ENCODE data around the gene CXCL12.

DNA sequence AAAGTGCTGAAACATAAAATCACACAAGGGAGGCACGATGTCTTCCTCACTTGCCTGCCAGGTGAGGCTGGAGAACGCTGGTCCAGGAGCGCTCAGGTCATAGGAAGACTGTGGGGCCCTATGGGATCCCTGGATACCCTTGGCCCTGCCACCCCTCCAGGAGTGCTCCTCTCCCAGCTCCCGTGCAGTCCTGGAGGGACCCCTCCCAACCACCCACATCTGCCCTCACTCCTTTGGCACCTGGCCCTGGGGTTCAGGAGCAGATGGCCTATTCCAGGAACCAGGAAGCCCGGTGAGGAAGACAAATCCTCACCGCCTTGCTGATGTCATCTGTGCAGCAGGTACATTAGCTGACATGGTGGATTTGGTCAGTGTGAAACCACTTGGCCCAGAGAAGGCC is 3.7 kb upstream of the CXCL12 start:
- TF ChIP-seq, protein P1, sequence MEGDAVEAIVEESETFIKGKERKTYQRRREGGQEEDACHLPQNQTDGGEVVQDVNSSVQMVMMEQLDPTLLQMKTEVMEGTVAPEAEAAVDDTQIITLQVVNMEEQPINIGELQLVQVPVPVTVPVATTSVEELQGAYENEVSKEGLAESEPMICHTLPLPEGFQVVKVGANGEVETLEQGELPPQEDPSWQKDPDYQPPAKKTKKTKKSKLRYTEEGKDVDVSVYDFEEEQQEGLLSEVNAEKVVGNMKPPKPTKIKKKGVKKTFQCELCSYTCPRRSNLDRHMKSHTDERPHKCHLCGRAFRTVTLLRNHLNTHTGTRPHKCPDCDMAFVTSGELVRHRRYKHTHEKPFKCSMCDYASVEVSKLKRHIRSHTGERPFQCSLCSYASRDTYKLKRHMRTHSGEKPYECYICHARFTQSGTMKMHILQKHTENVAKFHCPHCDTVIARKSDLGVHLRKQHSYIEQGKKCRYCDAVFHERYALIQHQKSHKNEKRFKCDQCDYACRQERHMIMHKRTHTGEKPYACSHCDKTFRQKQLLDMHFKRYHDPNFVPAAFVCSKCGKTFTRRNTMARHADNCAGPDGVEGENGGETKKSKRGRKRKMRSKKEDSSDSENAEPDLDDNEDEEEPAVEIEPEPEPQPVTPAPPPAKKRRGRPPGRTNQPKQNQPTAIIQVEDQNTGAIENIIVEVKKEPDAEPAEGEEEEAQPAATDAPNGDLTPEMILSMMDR (IDR thresholded peaks at IDR 0.05 in 2 of 3, conservative IDR thresholded peaks at IDR 0.05 in 1 of 3; ENCODE audit: borderline replicate concordance in 1 of 3, insufficient read depth in 1 of 3, low read depth in 2 of 3, low read length in 2 of 3), result no peak
- TF ChIP-seq EZH2phosphoT487 (IDR thresholded peaks at IDR 0.05; ENCODE audit: borderline replicate concordance) (no peak), POLR2A (IDR thresholded peaks at IDR 0.05; ENCODE audit: borderline replicate concordance, extremely low read depth, insufficient read depth, insufficient read length) (no peak), TCF7L2 (IDR thresholded peaks at IDR 0.05; ENCODE audit: borderline replicate concordance, extremely low read depth, insufficient read depth, insufficient read length) (no peak), ZNF274 (IDR thresholded peaks at IDR 0.05; ENCODE audit: low read depth, low read length) (no peak), CEBPB (IDR thresholded peaks at IDR 0.05; ENCODE audit: low read depth) (no peak), EZH2 (IDR thresholded peaks at IDR 0.05) (no peak), EGR1 (IDR thresholded peaks at IDR 0.05; ENCODE audit: low read depth) (no peak), POLR2AphosphoS5 (IDR thresholded peaks at IDR 0.05; ENCODE audit: low read depth, low read length) (no peak), SP1 (IDR thresholded peaks at IDR 0.05; ENCODE audit: low read depth) (no peak), SRF (IDR thresholded peaks at IDR 0.05; ENCODE audit: low read depth) (no peak)
- TF ChIP-seq, protein P2, sequence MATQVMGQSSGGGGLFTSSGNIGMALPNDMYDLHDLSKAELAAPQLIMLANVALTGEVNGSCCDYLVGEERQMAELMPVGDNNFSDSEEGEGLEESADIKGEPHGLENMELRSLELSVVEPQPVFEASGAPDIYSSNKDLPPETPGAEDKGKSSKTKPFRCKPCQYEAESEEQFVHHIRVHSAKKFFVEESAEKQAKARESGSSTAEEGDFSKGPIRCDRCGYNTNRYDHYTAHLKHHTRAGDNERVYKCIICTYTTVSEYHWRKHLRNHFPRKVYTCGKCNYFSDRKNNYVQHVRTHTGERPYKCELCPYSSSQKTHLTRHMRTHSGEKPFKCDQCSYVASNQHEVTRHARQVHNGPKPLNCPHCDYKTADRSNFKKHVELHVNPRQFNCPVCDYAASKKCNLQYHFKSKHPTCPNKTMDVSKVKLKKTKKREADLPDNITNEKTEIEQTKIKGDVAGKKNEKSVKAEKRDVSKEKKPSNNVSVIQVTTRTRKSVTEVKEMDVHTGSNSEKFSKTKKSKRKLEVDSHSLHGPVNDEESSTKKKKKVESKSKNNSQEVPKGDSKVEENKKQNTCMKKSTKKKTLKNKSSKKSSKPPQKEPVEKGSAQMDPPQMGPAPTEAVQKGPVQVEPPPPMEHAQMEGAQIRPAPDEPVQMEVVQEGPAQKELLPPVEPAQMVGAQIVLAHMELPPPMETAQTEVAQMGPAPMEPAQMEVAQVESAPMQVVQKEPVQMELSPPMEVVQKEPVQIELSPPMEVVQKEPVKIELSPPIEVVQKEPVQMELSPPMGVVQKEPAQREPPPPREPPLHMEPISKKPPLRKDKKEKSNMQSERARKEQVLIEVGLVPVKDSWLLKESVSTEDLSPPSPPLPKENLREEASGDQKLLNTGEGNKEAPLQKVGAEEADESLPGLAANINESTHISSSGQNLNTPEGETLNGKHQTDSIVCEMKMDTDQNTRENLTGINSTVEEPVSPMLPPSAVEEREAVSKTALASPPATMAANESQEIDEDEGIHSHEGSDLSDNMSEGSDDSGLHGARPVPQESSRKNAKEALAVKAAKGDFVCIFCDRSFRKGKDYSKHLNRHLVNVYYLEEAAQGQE (IDR thresholded peaks at IDR 0.05; ENCODE audit: low read depth), result no peak
- TF ChIP-seq, protein P3, sequence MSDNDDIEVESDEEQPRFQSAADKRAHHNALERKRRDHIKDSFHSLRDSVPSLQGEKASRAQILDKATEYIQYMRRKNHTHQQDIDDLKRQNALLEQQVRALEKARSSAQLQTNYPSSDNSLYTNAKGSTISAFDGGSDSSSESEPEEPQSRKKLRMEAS (IDR thresholded peaks at IDR 0.05), result no peak
- TF ChIP-seq, protein P4, sequence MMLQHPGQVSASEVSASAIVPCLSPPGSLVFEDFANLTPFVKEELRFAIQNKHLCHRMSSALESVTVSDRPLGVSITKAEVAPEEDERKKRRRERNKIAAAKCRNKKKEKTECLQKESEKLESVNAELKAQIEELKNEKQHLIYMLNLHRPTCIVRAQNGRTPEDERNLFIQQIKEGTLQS (IDR thresholded peaks at IDR 0.05), result no peak
